Measurements from ENCODE around the gene DAGLB.
"Not testable (repeated sequence)": the region's sequence is repeated elsewhere in the genome, so short reads cannot be mapped to it uniquely, and the experiment has no call there.

Gene DAGLB

GRCh38 chr7:6461946-6462550, 14.3 kb upstream of the DAGLB start:
- no peak for DNase-seq (ENCODE audit: low spot score)

GRCh38 chr7:6460990-6461584, 13.3 kb upstream of the DAGLB start:
- DNase-seq (ENCODE audit: low spot score) = no peak

DNA sequence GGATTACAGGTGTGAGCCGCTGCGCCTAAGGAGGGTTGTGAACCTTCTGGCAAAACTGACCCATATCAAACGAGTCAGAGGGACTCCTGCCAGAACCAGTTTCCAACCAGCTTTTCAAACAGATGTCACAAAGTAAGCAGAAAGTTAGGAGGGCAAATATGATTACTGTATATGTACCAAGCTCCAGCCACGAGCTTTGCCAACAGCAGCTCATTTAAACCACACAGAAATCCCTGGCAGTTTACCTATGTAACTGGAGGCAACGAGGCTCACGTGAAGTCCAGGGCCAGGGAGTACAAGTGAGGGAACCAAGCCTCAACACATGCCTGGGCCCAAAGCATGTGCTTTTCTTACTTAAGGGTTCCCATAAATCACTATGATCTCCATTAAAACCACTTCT, 12.5 kb upstream of the DAGLB start:
- DNase-seq (ENCODE audit: low spot score) = no peak

DNA sequence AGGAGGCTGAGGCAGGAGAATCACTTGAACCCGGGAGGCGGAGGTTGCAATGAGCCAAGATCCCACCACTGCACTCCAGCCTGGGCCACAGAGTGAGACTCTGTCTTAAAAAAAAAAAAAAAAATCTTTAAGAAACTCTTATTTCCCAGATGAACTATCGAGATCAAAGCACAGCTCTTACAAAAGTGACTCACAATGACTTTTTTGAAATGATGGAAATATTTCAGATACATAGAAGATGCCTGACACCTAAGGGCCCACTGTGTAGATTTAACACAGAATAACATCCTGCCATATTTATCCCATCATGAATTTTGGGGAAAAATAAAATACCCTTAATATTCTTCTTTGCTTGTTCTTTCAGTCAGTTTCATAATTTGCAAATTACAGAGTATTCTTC, 10.9 kb upstream of the DAGLB start:
- DNase-seq (ENCODE audit: low spot score) = not testable (repeated sequence)

- peak; percentile 98 for DNase-seq (ENCODE audit: low spot score)
Measured at GRCh38 chr7:6453734-6454133, 6.0 kb upstream of the DAGLB start.

GRCh38 chr7:6451224-6451705, 3.5 kb upstream of the DAGLB start:
- DNase-seq (ENCODE audit: low spot score) = no peak

GRCh38 chr7:6450591-6450990, 2.8 kb upstream of the DAGLB start:
- not testable (repeated sequence) for DNase-seq (ENCODE audit: low spot score)

DNA sequence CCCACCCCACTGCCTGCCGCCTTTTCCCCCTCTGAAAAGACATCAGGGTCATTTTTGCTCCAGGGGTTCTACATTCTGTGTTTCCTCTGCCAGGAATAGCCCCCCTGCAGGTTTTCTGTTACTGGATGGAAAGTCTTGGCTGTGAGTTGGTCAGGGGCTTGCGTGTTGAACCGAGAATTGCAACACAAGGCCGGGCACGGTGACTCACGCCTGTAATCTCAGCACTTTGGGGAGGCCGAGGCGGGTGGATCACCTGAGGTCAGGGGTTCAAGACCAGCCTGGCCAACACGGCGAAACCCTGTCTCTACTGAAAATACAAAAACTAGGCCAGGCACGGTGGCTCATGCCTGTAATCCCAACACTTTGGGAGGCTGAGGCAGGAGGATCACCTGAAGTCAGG, 2.1 kb upstream of the DAGLB start:
- not testable (repeated sequence) for DNase-seq (ENCODE audit: low spot score)

DNA sequence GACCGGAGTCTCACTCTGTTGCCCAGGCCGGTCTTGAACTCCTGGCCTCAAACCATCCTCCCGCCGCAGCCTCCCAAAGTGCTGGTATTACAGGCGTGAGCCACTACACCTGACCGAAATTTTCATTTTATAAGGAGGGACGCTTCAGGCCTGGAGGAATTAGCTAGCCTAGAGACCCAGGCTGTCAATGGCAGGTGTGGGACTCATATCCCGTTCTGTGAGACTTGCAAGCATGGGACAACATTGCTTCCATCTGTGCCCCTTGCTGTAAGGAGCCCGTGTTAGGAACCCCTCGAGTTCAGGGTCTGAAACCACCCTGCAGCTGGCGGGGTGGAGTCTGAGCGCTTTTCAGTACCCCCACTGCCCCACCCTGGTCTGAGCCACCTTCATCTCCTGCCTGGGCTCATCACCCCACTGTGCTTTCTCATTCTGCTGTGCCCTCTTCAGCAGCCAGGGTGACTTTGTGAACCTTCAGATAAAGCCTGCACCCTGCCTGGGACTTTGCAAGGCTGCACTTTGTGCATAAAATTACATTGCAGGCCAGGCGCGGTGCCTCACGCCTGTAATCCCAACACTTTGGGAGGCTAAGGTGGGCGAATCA, 1.3 kb upstream of the DAGLB start:
- no peak for DNase-seq (ENCODE audit: low spot score)

- peak; percentile 93 for DNase-seq (ENCODE audit: low spot score)
Measured at GRCh38 chr7:6446838-6447580, 745 bp downstream of the DAGLB start.

- DNase-seq (ENCODE audit: low spot score) = no peak
Measured at GRCh38 chr7:6444516-6445269, 3.1 kb downstream of the DAGLB start.

DNA sequence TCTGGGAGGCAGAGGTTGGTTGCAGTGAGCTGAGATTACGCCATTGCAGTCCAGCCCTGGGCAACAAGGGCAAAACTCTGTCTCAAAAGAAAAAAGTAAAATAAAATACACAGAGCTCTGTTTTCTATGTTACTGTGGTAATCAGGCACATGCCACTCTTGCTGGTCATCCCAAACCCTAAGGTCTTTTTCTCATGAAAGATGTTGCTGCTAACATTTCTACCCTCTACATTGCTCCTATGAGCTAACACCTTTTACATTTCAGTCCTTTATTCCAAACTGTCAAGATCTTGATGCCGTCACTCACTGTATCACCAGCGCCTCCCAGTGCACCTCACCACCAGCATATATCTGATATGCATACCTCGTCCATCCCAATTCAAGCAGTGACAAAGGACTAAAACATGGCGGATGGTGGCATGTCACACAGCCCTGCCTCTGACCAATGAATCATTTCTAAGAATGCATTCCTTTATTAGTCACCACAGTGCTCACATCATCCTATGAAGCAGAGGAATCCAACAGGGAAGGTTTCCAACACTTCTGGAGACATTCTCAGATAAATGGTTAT, 4.3 kb downstream of the DAGLB start:
- DNase-seq (ENCODE audit: low spot score) = peak; percentile 95

- no peak for DNase-seq (ENCODE audit: low spot score)
Measured at GRCh38 chr7:6442114-6442513, 5.6 kb downstream of the DAGLB start.

DNA sequence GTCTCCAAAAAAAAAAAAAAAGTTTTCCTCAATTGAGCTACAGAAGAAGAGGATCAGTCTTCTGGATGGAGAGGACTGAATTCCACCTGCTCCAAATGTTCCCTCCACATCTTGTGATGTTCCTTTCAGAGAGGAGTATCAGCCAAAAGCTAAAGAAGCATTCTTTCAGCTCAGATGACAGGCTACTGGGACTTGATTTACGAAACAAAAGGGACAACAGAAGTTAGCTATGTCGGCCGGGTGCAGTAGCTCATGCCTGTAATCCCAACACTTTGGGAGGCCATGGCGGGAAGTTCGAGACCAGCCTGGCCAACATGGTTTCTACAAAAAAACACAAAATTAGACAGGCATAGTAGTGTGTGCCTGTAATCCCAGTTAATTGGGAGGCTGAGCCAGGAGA, 7.4 kb downstream of the DAGLB start:
- DNase-seq (ENCODE audit: low spot score) = no peak

DNA sequence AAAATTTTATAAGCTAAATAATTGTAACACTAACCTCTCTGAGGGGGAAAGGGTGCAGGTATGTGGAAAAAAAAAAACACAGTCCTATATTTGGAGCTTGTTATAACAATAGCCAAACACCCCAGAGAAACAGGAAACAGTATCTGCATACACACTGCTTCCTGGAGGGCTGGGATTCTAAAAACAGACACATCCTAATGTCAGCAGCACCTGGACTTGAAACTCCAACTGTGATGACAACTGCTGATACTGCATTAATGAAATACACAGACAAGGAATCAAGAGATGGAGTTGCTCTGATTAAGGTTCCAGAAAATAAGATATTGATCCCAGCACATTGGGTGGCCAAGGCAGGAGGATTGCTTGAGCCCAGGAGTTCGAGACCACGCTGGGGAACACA, 9.3 kb downstream of the DAGLB start:
- DNase-seq (ENCODE audit: low spot score) = no peak

DNA sequence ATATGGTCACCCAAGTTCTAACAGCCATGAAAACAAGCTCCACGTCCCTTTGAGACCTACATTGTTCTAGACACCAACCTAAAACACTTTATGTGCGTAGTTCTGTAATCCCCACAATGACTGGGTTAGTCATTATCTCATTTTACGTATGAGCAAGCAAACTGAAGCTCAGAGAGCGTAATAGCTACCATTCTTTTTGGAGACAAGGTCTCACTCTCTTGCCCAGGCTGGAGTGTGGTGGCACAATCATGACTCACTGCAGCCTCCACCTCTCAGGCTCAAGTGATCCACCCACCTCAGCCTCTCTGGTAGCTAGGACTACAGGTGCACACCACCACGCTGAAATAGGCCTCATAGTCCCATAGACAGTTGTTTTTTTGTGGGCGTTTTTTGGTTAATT, 10.5 kb downstream of the DAGLB start:
- DNase-seq (ENCODE audit: low spot score) = no peak

GRCh38 chr7:6436385-6436685, 11.4 kb downstream of the DAGLB start:
- DNase-seq (ENCODE audit: low spot score) = no peak

- DNase-seq (ENCODE audit: low spot score) = peak; percentile 73
Measured at GRCh38 chr7:6435486-6436384, 12.0 kb downstream of the DAGLB start.

DNA sequence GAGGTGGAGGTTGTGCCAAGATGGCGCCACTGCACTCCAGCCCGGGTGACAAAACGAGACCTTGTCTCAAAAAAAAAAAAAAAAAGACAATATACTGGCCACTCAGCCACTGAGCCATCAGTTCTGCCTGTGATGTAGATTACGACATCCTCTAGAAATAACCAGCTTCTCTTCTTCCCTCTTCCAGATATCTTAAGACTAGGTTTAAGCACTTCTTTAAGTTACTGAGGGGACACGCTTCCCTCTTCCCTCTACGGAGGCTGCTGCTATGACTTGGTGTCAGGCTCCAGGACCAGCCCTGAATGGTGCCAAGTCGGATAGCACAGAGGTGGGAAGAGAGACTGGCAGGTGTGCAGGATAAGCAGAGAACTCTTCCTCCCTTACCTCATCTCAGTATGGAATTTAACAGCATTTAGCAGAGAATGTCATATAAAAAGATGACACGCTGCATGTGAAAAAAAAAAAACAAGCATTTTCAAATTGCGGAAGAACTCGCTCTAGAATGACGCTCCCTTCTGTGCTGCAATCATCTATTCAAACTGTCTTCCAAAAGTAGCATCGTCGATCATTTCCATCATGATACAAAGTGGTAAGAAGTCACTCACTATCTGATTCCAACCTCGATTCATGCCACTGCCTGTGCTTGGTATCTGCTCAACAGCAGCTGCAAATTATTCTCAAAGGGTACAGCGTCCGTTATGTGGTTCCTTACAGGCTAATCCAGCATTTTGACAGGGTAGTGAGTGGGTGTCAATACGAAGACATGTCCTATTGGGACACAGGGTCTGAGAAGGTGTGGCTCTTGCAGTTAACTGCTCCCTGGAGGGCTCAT, 13.8 kb downstream of the DAGLB start:
- no peak for DNase-seq (ENCODE audit: low spot score)

DNA sequence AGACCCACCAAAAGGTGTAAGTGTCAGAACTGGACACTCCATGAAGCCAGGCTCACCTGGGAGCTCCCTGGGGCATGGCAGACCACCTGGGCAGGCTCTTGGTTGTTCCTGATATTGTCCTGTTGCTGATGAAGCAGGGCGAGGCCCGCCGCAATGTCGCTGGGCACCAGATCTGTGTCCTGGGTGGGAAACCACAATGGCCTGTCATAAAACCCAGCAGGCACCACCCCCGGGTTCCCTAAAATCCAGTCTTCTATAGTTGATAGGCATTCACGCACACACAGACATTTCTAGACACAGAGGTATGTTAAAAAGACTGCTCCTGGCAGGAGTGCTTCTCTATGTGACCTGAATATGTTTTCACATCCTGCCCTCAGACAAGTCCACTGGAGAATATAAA, 15.0 kb downstream of the DAGLB start:
- no peak for DNase-seq (ENCODE audit: low spot score)

Data from kidney tubule cell (primary cell).